ENCODE data around the gene HERPUD1. TPM values are rescaled to one million over a fixed set of nuclear protein-coding genes. Genes with fewer than 3 reads are reported as not detected.

HERPUD1 gene
- total RNA-seq, 2 donors from 2014 or later: 156 to 184 TPM

GRCh38 chr16:56947604-56947995, 15.7 kb downstream of the HERPUD1 start:
- no peak for DNase-seq
- intact Hi-C loops (cut with DNase I, micrococcal nuclease): loop anchor here in 1 of 2 donors (10.0 kb wide), 1 partner anchor 83 kb away; the partner anchor contains the start of gene SLC12A3
- ATAC-seq: no peak

GRCh38 chr16:56948234-56948633, 16.3 kb downstream of the HERPUD1 start:
- intact Hi-C loops (cut with DNase I, micrococcal nuclease): loop anchor here in 1 of 2 donors (10.0 kb wide), 1 partner anchor 83 kb away; the partner anchor contains the start of gene SLC12A3
- DNase-seq: no peak
- ATAC-seq: no peak

- no peak for ATAC-seq
- DNase-seq: no peak
- intact Hi-C loops (cut with DNase I, micrococcal nuclease): loop anchor here in 1 of 2 donors (5.0 kb wide), 1 partner anchor 83 kb away; the partner anchor contains the start of gene SLC12A3
These were observed 18.1 kb downstream of the HERPUD1 start for GRCh38 chr16:56950051-56950450.

GRCh38 chr16:56950455-56950854, 18.5 kb downstream of the HERPUD1 start:
- DNase-seq (no peak), ATAC-seq (no peak)
- intact Hi-C loops (cut with DNase I, micrococcal nuclease): loop anchor here in 1 of 2 donors (5.0 kb wide), 1 partner anchor 83 kb away; the partner anchor contains the start of gene SLC12A3

- DNase-seq: peak; percentile 36 to 61
- peak; percentile 80 for ATAC-seq
- intact Hi-C loops (cut with DNase I, micrococcal nuclease): loop anchor here in 1 of 2 donors (5.0 kb wide), 1 partner anchor 84 kb away; the partner anchor contains the start of gene SLC12A3
These were observed 19.2 kb downstream of the HERPUD1 start for GRCh38 chr16:56950881-56951771.

GRCh38 chr16:56953006-56953405, 21.1 kb downstream of the HERPUD1 start:
- no peak for ATAC-seq
- no peak for DNase-seq
- intact Hi-C loops (cut with DNase I, micrococcal nuclease): loop anchor here in 1 of 2 donors (5.0 kb wide), 1 partner anchor 86 kb away; the partner anchor contains the start of gene SLC12A3

GRCh38 chr16:56956076-56956475, 24.1 kb downstream of the HERPUD1 start:
- intact Hi-C loops (cut with DNase I, micrococcal nuclease): no loop called here
- ATAC-seq: no peak
- no peak for DNase-seq

GRCh38 chr16:56956756-56957155, 24.8 kb downstream of the HERPUD1 start:
- DNase-seq (no peak), ATAC-seq (no peak)
- intact Hi-C loops (cut with DNase I, micrococcal nuclease): no loop called here

GRCh38 chr16:56960681-56961281, 28.8 kb downstream of the HERPUD1 start:
- no peak for ATAC-seq
- intact Hi-C loops (cut with DNase I, micrococcal nuclease): no loop called here
- no peak for DNase-seq

GRCh38 chr16:56961386-56961785, 29.4 kb downstream of the HERPUD1 start:
- intact Hi-C loops (cut with DNase I, micrococcal nuclease): no loop called here
- ATAC-seq (no peak), DNase-seq (no peak)

GRCh38 chr16:56961851-56962281, 29.9 kb downstream of the HERPUD1 start, which contains the start of gene CETP:
Gene CETP (plus strand): TSS chr16:56961950. CDS start chr16:56961980, 30 bp downstream.
- ATAC-seq: no peak
- no peak for DNase-seq
- intact Hi-C loops (cut with DNase I, micrococcal nuclease): no loop called here

GRCh38 chr16:56964243-56965148, 32.6 kb downstream of the HERPUD1 start:
- ATAC-seq (peak; percentile 91), DNase-seq (peak; percentile 88 to 100)
- intact Hi-C loops (cut with DNase I, micrococcal nuclease): no loop called here

GRCh38 chr16:56965149-56966092, 33.5 kb downstream of the HERPUD1 start:
- DNase-seq: no peak
- ATAC-seq: no peak
- intact Hi-C loops (cut with DNase I, micrococcal nuclease): no loop called here

- intact Hi-C loops (cut with DNase I, micrococcal nuclease): no loop called here
- ATAC-seq (no peak), DNase-seq (no peak)
These were observed 34.1 kb downstream of the HERPUD1 start for GRCh38 chr16:56966093-56966475.

- no peak for ATAC-seq
- DNase-seq: no peak
- intact Hi-C loops (cut with DNase I, micrococcal nuclease): no loop called here
These were observed 35.8 kb downstream of the HERPUD1 start for GRCh38 chr16:56967733-56968132.

- ATAC-seq: no peak
- no peak for DNase-seq
- intact Hi-C loops (cut with DNase I, micrococcal nuclease): no loop called here
These were observed 37.8 kb downstream of the HERPUD1 start for GRCh38 chr16:56969769-56970168.

GRCh38 chr16:56970934-56971767, 39.2 kb downstream of the HERPUD1 start:
- DNase-seq: no peak
- intact Hi-C loops (cut with DNase I, micrococcal nuclease): no loop called here

More at GRCh38 chr16:56970934-56971767, 39.2 kb downstream of the HERPUD1 start:
- ATAC-seq: no peak

All from left colon (tissue), 2 donors.